HG03108 (cell line): ENCODE measurements around the gene SLC35D3.
"Not testable (repeated sequence)": the region's sequence is repeated elsewhere in the genome, so short reads cannot be mapped to it uniquely, and the experiment has no call there.

Experiments
- ATAC-seq: cut with Tn5 transposase; IDR thresholded peaks from one replicate; pipeline ENCODE4 v1.9.1; 2021; ENCODE audit warnings: moderate library complexity; ENCODE audit not compliant: unreplicated experiment

SLC35D3 gene

DNA sequence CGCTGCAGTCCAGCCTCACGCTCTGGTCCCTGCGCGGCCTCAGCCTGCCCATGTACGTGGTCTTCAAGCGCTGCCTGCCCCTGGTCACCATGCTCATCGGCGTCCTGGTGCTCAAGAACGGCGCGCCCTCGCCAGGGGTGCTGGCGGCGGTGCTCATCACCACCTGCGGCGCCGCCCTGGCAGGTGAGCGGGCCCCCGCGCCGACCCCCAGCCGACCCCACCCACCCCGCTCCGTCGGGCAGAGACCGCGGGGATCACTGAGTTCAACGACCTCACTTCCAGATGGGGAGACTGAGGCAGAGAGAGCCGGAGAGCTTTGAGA is 545 bp downstream of the SLC35D3 start:
- ATAC-seq: no peak

GRCh38 chr6:136923116-136923953 is 1.2 kb downstream of the SLC35D3 start:
- no peak for ATAC-seq

GRCh38 chr6:136923954-136924673 is 2.0 kb downstream of the SLC35D3 start:
- ATAC-seq: no peak

GRCh38 chr6:136926383-136926782 is 4.3 kb downstream of the SLC35D3 start:
- no peak for ATAC-seq

DNA sequence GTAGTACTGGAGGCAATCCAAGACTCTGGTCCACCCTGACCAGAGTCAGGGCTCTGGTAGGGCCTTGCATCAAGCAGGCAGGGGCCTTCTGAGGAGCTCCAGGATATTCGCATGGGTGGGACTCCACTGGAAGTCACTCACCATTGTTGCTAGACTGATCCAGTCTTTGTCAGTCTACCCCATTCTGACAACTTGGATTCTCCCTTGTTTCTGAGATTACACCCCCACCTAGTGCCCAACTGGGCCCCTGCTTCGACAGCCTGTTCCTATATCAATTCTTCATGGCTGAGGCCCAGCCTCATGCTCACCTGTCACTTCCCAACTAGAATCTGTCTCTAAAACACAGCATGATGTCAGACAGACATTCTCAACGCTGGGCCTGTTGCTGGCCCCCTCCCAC is 5.2 kb downstream of the SLC35D3 start:
- ATAC-seq: no peak

GRCh38 chr6:136930528-136930927 is 8.4 kb downstream of the SLC35D3 start:
- ATAC-seq: no peak

DNA sequence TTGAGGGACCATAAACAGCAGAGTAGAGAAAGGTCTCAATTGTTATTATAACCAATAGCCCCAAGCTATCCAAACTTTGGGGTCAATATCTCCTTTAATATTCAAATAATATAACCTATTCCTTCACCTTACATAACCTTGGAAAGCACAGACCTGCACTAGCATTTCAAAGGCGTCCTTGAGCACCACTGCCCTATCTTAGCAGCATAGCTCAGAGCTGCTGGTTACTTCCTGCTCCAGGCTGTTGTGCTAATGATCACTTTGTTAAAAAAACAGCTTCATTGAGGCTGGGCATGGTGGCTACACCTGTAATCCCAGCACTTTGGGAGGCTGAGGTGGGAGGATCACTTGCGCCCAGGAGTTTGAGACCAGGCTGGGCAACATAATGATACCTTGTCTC is 10.5 kb downstream of the SLC35D3 start:
- ATAC-seq: no peak

GRCh38 chr6:136945072-136945471 is 23.0 kb downstream of the SLC35D3 start:
- no peak for ATAC-seq

DNA sequence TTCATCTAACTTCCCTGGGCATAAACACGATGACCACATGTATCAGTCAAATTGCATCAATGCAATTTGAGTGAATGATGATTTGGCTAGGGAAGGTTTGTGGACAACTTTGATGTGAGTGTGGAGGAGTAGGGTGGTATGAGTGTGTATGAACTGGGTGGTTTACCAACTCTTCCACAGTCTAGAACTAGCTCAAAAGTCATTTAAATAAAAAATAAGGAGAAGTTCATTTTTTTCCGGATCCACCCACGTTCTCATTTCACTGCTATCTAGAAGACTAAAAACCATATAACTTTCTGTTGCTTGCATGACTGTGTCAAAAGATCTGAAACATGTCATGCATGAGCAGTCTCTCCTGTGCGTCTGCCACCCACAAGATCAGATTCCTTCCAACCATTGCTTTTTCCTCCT is 23.6 kb downstream of the SLC35D3 start:
- no peak for ATAC-seq

GRCh38 chr6:136947037-136947436 is 24.9 kb downstream of the SLC35D3 start:
- no peak for ATAC-seq

GRCh38 chr6:136949957-136950356 is 27.9 kb downstream of the SLC35D3 start:
- ATAC-seq: not testable (repeated sequence)

DNA sequence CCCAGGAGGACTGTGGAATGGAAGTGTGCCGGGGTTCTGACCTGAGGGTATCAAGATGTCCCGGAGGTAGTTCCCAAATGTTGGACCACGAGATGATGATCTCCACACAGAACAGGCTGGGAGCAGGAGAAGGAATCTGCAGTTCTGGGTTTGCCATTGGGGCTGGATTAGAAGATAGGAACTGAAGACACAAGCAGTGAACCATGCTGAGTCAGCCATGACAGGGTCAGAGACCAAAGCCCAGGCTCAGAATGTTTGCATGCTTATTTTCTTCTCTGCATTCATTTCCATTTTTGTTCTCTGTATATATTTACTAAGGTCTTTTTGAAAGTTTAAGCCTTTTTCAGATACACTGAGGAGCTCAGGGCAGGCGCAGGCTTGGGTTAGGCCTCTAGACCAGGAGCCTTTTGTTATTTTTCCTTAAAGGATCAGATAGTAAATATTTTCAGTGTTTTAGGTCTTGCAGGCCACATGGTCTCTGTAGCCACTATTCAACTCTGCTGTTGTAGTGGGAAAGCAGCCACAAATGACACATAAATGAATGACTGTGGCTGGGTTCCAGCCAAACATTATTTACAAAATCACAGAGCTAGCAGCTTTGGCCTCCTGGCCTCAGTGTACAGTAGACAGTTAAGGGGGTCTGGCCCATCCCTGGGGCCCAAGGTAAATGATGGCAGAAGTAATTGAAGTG is 28.5 kb downstream of the SLC35D3 start:
- ATAC-seq: no peak

DNA sequence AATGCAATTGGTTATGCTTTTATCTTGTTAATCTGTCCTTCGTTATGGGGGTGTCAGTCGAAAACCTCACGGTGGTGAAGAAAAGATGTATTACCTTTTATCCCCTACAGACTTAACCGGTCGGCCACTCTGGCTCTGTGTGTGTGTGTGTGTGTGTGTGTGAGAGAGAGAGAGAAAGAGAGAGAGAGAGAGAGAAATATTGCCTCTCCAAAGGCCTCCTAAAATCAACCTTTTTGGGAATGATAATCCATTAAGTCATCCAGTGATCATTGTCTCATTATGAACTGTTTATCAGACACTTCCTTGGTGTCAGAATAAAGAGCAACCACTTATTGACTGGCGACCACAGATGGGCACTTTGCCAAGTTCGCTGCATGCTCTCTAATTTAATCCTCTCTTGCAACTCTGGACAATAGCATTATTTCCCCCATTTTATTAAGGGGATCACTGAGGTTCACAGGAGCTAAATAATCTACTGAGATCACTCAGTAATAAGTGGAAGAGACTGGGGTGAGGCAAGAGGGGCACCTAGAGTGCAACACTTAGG is 30.7 kb downstream of the SLC35D3 start:
- ATAC-seq: no peak

DNA sequence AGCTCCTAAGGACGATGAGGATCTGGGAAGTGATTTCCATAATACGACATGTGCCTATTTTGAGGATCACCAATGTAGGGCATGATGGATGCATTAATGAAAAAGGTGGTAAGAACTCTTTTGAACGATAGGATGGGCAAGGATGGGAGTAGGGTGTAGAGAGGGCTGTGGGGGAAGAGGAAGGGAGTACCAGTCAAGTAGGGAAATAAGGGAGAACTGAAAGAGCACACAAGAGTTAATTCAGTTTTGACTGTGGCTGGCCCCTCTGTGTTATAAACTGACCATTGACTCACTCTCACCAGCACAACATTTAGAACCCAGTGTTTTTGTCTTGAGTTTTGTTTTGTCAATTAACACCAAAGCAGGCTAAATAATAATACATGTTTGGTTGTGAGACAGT is 33.0 kb downstream of the SLC35D3 start:
- ATAC-seq: no peak

DNA sequence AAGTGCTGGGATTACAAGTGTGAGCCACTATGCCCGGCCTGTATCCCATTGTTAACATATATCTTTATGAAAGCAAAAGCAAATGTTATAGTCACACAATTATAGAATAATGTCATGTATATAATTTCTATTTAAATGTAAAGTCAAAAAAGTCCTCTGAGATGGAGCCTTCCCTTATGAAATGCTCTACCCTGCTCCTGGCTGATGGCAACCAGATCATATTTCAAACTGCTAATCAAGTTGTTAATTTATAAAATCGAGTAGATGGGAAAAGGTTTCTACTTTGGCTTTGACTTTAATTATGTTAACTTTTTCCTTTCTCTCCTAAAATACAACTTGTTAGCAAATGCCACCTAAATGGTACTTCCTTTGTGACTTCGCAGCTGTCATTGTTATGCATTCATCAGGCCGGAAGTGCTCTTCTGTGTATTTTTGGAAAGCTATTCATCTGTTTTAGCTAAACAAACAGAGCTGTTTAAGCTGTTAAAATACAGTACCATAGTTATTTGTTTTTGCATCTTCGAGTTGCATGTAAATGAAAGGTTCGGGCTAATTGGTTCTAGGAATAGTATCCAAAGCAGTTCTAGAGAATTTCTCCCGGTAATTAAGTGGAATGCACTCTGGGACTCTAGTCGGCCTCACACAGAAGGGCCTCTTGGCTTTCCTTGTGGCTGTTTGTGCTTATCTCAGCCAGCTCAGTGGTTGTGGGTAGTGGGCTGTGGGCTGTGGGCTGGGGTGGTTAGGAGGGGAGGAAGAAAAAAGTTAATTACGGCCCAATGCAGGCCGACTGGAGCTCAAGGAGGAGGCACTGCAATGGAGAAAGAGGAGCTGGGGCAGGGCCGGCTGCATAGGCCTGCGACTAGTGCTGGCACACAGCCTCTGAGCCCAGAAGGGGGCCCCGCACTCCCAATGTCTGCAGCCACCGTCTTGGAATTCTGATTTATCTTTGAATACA is 34.8 kb downstream of the SLC35D3 start:
- no peak for ATAC-seq

DNA sequence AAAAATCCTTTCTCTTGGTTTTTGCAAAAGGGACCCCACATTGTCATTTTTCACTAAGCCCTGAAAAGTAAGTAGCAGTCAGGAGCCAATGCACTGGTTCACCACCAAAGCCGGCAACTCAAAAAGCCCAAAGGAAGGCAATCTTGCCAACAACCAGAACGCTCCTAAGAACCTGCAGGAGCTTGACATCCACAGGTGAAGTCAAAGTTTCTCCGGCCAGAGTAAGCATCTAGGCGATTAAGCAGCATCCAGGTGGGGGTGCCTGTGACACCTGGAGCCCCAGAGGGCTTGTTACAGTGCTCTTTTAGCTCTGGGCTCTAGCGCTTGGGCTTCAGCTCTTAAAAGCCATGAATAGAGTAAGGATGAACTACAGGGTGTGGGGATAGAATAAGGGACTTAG is 36.1 kb downstream of the SLC35D3 start:
- ATAC-seq: no peak

GRCh38 chr6:136959471-136959891 is 37.4 kb downstream of the SLC35D3 start:
- ATAC-seq: no peak

DNA sequence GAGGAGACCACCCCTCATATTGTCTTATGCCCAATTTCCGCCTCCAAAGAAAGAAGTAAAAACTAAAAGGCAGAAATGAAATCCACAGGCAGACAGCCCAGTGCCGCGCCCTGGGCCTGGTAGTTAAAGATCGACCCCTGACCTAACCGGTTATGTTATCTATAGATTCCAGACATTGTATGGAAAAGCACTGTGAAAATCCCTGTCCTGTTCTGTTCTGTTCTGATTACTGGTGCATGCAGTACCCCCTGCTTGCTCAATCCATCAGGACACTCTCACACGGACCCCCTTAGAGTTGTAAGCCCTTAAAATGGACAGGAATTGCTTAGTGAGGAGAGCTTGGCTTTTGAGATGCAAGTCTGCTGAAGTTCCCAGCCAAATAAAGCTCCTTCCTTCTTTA is 37.8 kb downstream of the SLC35D3 start:
- ATAC-seq: not testable (repeated sequence)

GRCh38 chr6:136960781-136961180 is 38.7 kb downstream of the SLC35D3 start:
- no peak for ATAC-seq

GRCh38 chr6:136961848-136962247 is 39.7 kb downstream of the SLC35D3 start:
- ATAC-seq: no peak
